HL-60 (cell line): ENCODE measurements around the gene DLL4.

Experiments used
- DNase-seq, 2 experiments: peaks; one replicate each; pipeline ENCODE4 v3.0.0-alpha.2; 2010 to 2020; ENCODE audit warnings: low read depth in 1 of 2, low spot score in 1 of 2
- H3K27ac ChIP-seq: fragments of 250-450 bp; sonication (Bioruptor Pico); replicated peaks from 2 replicates; pipeline ENCODE4 v1.5.1; 2020; ENCODE audit warnings: mild to moderate bottlenecking, moderate library complexity
- H3K27me3 ChIP-seq: fragments of 250-450 bp; sonication (Bioruptor Pico); 2 replicates; pipeline ENCODE4 v1.5.1; 2021; ENCODE audit warnings: mild to moderate bottlenecking, moderate library complexity; ENCODE audit not compliant: insufficient read depth, poor library complexity, severe bottlenecking
- H3K4me3 ChIP-seq: replicated peaks from 2 replicates; pipeline ENCODE4 v1.5.1; 2011; ENCODE audit warnings: mild to moderate bottlenecking, control low read depth, low read length; ENCODE audit not compliant: insufficient read depth
- CTCF ChIP-seq: IDR thresholded peaks from one replicate; pipeline ENCODE4 v1.5.1; 2011; ENCODE audit warnings: low read length, control low read depth, inconsistent platforms; ENCODE audit not compliant: insufficient read depth
- GABPA ChIP-seq: IDR thresholded peaks from 2 replicates; pipeline ENCODE4 v1.6.1; 2012; ENCODE audit warnings: low read depth
- POLR2AphosphoS5 ChIP-seq: IDR thresholded peaks from 2 replicates; pipeline ENCODE4 v1.6.1; 2012; ENCODE audit warnings: low read depth
- REST ChIP-seq: IDR thresholded peaks from 2 replicates; pipeline ENCODE4 v1.6.1; 2012; ENCODE audit warnings: low read depth; ENCODE audit not compliant: insufficient replicate concordance
- SPI1 ChIP-seq: IDR thresholded peaks from 2 replicates; pipeline ENCODE4 v1.6.1; 2012; ENCODE audit warnings: low read depth, mild to moderate bottlenecking, borderline replicate concordance

The DLL4 gene

DNA sequence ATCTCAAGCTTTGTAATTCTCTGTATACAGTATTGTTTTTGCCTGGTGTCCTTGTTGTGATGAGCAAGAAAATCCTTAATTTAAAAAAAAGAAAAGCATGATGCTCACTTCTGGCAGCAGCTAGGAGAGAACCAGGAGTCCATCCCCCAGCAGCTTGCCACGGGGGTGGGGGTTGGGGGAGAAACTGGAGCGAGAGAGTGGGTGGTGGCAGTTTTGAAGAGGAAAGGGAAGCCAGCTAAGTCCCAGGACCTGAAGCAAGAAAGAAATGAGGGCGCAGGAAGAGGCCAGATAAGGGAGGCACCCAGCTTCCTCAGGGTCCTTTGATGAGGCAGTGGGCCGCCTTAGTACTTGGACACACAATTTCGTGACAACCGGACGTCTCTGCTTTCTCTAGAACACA is 47.7 kb downstream of the DLL4 start:
- no peak for DNase-seq
- no peaks in the 10 kb centered on the region for H3K27me3 ChIP-seq
- TF ChIP-seq GABPA, result no peak
- no peak for TF ChIP-seq SPI1
- TF ChIP-seq REST, result no peak
- no peak for TF ChIP-seq POLR2AphosphoS5
- no peak for TF ChIP-seq CTCF
- H3K4me3 ChIP-seq, result no peak overlapping the region
- no peak overlapping the region for H3K27ac ChIP-seq

DNA sequence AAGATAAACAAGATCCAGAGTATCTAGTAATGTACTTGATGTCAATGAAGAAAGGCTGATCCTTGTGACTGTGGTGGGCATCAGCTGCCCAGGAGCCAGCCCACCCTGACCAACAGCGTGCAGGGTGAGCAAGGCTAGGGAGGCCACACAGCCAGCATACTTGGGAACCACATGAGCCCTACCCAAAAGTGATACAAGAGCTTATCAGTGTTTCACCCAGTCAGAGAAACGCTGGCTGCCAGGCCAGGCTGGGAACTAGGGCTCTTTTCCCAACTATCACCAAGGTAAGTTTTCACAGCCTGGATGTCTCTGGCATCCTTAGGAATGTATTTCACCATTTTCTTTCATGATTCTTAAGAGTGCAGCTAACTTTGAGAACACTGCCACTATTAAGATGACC is 49.0 kb downstream of the DLL4 start:
- Histone ChIP-seq H3K27me3 (no peaks in the 10 kb centered on the region), H3K4me3 (no peak overlapping the region), H3K27ac (no peak overlapping the region)
- no peak for TF ChIP-seq POLR2AphosphoS5
- TF ChIP-seq REST, result no peak
- no peak for DNase-seq

GRCh38 chr15:40978562-40978961 is 49.4 kb downstream of the DLL4 start:
- TF ChIP-seq POLR2AphosphoS5 (no peak), GABPA (no peak), SPI1 (no peak), REST (no peak), CTCF (no peak)

GRCh38 chr15:40981186-40981585 is 52.0 kb downstream of the DLL4 start:
- Histone ChIP-seq H3K27ac (no peak overlapping the region), H3K4me3 (no peak overlapping the region), H3K27me3 (no peaks in the 10 kb centered on the region)
- DNase-seq, result no peak
- no peak for TF ChIP-seq SPI1
- no peak for TF ChIP-seq CTCF
- no peak for TF ChIP-seq GABPA

More at GRCh38 chr15:40978562-40978961, 49.4 kb downstream of the DLL4 start:
- DNase-seq, result no peak
- Histone ChIP-seq H3K27ac (no peak overlapping the region), H3K27me3 (no peaks in the 10 kb centered on the region), H3K4me3 (no peak overlapping the region)
